Nucleus accumbens (tissue), 56 donors: ENCODE data around the gene OSR1.
"Not testable (repeated sequence)": the region's sequence is repeated elsewhere in the genome, so short reads cannot be mapped to it uniquely, and the experiment has no call there.

Source experiments
- DNase-seq, 56 donors: peaks; one replicate each; lab custom pipeline; 2025; lab: John Stamatoyannopoulos, UW

Gene OSR1

GRCh38 chr2:19358242-19359020 is at the start of gene OSR1:
Gene OSR1, minus strand, starts transcription at chr2:19358623. Its CDS starts 4,818 bp downstream, at chr2:19353805.
- DNase-seq: peak in 1 of 56 donors; percentile 29

- no peak for DNase-seq
These were observed 45.4 kb upstream of the OSR1 start for GRCh38 chr2:19403785-19404184.

GRCh38 chr2:19392191-19392590 is 33.8 kb upstream of the OSR1 start:
- DNase-seq: no peak

- not testable (repeated sequence) for DNase-seq
These were observed 31.0 kb upstream of the OSR1 start for GRCh38 chr2:19389469-19389868.

GRCh38 chr2:19380532-19380931 is 22.1 kb upstream of the OSR1 start:
- no peak for DNase-seq

GRCh38 chr2:19378939-19379338 is 20.5 kb upstream of the OSR1 start:
- DNase-seq: no peak

GRCh38 chr2:19377717-19378116 is 19.3 kb upstream of the OSR1 start:
- DNase-seq: no peak

GRCh38 chr2:19373352-19373751 is 14.9 kb upstream of the OSR1 start:
- DNase-seq: no peak

- no peak for DNase-seq
These were observed 13.7 kb upstream of the OSR1 start for GRCh38 chr2:19371996-19372582.

- no peak for DNase-seq
These were observed 11.0 kb upstream of the OSR1 start for GRCh38 chr2:19369341-19369955.

GRCh38 chr2:19368760-19369159 is 10.3 kb upstream of the OSR1 start:
- no peak for DNase-seq

- no peak for DNase-seq
These were observed 8.9 kb upstream of the OSR1 start for GRCh38 chr2:19367326-19367725.

- no peak for DNase-seq
These were observed 6.7 kb upstream of the OSR1 start for GRCh38 chr2:19365126-19365525.

GRCh38 chr2:19364014-19364413 is 5.6 kb upstream of the OSR1 start:
- no peak for DNase-seq

GRCh38 chr2:19363474-19363778 is 5.0 kb upstream of the OSR1 start:
- DNase-seq: no peak

- DNase-seq: peak in 46 of 56 donors; percentile 3 to 78 (median 40)
These were observed 4.5 kb upstream of the OSR1 start for GRCh38 chr2:19362755-19363473.

GRCh38 chr2:19362094-19362754 is 3.8 kb upstream of the OSR1 start:
- no peak for DNase-seq

- no peak for DNase-seq
These were observed 3.0 kb upstream of the OSR1 start for GRCh38 chr2:19361325-19361990.

- no peak for DNase-seq
These were observed 2.5 kb upstream of the OSR1 start for GRCh38 chr2:19360966-19361321.

GRCh38 chr2:19360266-19360965 is 2.0 kb upstream of the OSR1 start:
- no peak for DNase-seq
